ENCODE results near the gene GAGE10.

DNA sequence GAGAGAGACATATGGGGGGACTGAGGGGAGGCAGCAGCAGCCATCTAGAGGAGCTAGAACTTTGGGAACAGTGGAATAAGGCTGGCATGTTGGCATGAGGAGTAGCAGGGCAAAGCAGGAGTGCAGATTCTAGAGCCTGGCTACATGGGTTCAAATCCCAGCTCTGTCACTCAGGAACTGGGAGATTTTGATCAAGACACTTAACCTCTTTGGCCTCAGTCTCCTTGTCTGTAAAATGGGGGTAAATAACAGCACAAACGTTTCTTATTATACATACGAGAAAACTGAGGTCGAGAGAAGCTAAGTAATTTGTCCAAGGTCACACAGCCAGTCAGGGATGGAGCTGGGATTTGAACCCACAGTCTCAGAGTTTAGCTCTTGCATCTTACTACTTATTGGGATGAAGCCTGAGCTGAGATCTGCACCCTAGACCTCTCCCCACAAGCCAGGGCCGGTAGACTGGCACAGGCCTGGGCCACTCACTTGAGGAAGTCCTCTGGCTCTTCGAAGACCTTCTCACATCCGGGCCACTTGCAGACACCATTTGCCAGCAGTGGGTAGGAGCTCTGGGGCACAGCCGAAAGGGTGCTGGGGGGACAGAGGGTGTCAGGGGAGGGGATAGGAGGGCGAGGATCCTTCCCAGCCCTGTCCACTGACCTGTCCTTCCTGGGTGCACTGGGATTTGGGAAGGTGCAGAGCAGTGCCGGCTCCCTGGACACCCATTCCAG, 47.0 kb upstream of the GAGE10 start:
- TF ChIP-seq, protein P1, sequence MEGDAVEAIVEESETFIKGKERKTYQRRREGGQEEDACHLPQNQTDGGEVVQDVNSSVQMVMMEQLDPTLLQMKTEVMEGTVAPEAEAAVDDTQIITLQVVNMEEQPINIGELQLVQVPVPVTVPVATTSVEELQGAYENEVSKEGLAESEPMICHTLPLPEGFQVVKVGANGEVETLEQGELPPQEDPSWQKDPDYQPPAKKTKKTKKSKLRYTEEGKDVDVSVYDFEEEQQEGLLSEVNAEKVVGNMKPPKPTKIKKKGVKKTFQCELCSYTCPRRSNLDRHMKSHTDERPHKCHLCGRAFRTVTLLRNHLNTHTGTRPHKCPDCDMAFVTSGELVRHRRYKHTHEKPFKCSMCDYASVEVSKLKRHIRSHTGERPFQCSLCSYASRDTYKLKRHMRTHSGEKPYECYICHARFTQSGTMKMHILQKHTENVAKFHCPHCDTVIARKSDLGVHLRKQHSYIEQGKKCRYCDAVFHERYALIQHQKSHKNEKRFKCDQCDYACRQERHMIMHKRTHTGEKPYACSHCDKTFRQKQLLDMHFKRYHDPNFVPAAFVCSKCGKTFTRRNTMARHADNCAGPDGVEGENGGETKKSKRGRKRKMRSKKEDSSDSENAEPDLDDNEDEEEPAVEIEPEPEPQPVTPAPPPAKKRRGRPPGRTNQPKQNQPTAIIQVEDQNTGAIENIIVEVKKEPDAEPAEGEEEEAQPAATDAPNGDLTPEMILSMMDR (IDR thresholded peaks at IDR 0.05) = no peak
- TF ChIP-seq POLR2A (IDR thresholded peaks at IDR 0.05) = no peak
